HG03108 (cell line): ENCODE data around the gene ATCAY.
"Not testable (repeated sequence)": the region's sequence is repeated elsewhere in the genome, so short reads cannot be mapped to it uniquely, and the experiment has no call there.

ENCODE experiments used
- ATAC-seq: cut with Tn5 transposase; IDR thresholded peaks from one replicate; pipeline ENCODE4 v1.9.1; 2021; ENCODE audit warnings: moderate library complexity; ENCODE audit not compliant: unreplicated experiment

ATCAY gene

DNA sequence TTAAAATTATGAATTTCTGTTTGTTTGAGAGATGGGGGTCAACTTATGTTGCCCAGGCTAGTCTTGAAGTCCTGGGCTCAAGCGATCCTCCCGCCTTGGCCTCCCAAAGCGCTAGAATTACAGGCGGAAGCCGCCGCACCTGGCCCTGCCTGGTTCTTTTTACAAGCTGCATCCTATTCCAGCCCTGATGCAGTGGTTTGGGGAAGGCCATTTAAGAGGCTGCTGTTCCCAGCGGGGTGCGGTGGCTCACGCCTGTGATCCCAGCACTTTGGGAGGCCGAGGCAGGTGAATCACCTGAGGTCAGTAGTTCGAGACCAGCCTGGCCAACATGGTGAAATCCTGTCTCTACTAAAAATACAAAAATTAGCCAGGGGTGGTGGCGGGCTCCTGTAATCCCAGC lies 87.5 kb downstream of the ATCAY start:
- not testable (repeated sequence) for ATAC-seq

GRCh38 chr19:3968556-3969434 lies 88.3 kb downstream of the ATCAY start:
- no peak for ATAC-seq

DNA sequence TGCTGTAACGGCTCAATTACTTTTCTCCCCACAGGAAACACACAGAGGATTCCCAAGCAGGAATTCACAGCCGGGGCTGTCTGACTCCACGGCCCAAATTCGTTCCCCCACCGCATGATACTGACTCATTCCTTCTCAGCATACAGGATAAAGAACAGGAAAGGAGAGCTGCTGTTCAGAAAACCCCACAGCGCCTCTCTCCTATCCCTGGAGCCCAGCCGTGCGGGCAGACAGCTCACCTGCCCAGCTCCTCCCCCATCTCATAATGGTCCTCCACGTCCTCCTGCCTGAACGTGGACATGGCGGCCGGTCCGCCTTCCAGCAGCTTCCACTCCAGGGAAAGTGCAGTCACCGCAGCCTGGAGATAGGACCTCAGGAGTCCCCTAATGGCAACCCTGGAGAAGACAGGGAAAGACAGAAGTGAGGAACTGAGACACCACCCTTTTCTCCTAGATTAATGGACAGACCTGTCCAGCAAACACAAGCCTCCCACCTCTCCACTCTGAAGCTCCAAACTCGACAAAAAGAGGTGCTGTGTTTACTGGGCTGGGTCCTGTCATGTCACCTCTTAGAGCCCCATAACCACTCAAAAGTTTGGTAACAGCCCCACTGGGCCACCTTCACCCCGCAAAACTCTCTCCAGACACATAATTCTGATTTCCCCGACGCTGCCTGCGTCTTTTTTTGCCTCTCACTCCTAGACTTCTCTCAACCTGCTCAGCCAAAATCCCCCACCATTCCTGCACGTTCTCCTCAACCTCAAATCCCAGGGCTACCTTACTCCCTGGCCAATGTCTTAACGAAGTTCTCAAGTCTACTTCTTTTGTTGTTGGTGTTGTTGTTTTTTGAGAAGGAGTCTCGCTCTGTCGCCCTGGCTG lies 89.2 kb downstream of the ATCAY start:
- ATAC-seq: no peak

GRCh38 chr19:3970313-3970807 lies 89.9 kb downstream of the ATCAY start:
- ATAC-seq: no peak

DNA sequence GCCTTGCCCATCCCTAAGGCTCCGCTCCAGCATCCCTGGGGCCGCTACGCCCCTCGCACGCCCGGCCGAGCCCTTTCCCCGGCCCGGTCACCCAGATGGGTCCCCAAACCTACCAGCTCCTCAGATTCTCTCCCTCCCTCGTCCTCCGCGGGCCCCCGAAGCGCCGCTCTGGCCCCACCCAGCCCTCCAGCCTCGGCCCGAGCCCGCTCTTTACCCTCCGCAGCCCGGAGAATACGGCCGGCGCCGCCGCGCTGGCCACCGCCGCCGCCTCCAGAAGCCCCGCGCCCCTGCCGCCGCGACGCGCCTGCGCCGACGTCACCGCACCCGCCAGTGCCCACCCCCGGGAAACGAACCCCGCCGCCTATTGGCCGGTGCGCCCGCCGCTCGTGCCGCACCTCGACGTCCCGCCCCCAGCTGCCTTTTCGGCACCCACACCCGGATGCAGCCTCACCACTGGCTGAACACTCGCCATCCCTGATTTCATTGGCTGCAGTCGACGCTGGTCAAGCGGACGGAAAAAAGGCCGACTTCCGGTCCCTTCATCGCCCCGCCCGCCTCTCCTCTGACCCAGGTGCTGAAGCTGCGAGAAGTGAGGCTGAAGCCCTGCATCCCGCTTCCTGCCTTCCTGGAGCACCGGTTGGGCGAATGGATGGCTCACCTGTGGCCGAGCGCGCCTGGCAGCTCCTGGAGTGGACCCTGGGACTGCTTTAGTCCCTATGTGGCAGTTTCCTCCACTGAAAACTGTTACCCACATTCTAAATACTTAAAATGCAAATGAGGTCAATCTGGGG lies 90.5 kb downstream of the ATCAY start, which contains the start of gene DAPK3:
TSS of gene DAPK3 (minus strand) at position 292 of the 791 bp plus-strand sequence. CDS start 1,364 bp downstream, outside the sequence.
- ATAC-seq: peak; percentile 96

GRCh38 chr19:3975144-3975543 lies 94.7 kb downstream of the ATCAY start:
- no peak for ATAC-seq

DNA sequence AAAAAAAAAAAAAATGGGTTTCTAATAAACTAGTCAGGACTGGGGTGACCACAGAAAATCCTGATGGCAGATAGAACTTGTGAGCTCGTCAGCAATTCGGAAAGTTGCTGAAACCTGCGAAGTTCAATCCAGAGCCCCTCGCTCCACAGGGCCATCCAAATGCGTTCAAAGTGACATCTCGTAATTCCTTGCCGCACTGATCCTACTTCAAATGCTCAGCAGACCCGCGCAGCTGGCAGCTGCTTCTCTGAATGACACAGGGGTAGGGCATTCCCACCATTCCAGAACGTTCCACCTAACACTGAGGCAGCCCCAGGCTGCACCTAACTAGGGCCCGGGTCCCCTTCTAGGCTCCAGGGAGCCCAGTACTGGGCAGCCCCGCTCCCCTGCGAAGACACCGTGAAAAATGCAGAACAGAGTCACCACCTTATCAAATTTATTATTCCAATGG lies 95.2 kb downstream of the ATCAY start:
- ATAC-seq: no peak

DNA sequence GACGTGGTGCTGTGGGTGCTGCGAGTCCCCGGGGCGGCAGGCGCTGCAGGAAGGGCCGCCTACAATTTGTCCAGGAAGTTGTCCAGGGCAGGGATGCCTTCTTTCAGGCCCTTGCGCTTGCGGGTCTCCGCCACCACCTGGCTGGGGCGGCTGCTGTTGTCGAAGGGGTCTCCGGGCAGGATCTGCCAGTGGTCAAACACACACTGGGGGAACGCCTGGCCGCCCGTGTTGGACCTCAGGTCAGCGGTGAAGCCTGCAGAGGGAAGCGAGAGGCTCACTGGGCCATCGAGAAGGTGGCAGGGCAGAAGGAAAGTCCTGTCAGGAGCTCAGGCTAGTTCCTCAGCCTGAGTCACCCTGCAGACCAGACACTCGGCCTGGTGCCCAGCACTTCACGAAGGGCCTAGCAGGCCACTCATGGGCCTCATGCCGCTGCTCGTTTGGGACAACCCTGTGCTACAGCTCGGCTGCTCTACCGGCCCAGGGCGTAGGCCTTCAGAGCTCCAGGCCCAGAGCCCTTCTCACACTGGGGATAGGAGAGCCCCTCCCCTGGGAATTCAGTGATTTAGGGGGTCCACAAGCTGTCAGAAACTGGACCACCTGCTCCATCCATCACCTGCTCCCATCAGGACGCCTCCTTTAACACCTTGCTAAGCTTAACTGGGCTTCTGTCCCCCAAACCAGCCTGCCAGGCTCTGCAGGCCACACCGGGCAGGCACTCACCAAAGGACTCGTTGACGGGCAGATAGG lies 96.2 kb downstream of the ATCAY start:
- ATAC-seq: no peak
